Left kidney (tissue), 2 donors: ENCODE measurements around the gene CYP4F22. TPM values are rescaled to one million over a fixed set of nuclear protein-coding genes. Genes with fewer than 3 reads are reported as not detected.

ENCODE experiments used
- DNase-seq: peaks from one replicate; pipeline ENCODE4 v3.0.0-alpha.2; 2013
- polyA plus RNA-seq: library from polyadenylated mRNA; unstranded; fragments of 120-200 nt; gene quantifications from one replicate; pipeline ENCODE4 v1.2.1, GENCODE V29; 2013; ENCODE audit not compliant: insufficient read length

CYP4F22 gene
- polyA plus RNA-seq, 1 donor: 0.28 TPM

DNA sequence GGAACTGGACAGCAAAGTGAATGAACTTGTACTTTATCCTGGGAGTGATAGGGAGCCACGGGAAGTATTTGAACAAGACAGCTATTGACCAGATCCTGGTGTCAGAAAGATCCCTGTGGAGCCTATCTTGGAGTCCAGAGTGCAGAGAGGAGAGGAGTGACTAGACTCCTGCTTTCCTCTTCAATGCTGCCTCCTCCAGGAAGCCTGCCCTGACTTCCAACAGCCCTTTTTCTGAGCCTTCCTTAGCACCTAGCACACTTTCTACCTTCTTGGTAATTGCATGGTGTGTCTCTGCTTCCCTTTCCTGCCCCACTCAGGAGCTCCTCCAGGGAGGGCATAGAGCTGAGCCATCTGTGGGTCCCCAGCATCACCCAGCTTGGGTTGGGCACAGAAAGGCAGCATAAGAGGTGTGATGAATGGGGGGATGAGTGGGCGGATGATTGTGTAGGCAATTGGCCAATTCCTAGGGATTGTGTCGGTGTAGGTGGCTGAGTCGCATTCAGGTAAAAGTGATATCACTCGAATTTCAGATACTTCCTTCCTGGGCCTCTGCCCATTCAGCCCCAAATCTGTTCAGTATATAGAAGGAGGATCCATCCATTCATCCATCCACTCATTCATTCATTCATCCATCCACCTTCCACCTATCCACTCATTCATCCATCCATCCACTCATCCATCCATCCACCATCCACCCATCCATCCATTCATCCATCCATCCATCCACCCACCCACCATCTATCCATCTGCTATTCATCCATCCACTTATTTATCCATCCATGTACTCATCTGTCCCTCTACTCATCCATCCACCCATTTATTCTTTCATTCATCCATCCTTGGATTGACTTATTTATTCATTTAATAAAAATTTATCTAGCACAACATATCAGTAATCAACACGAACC is 26.9 kb downstream of the CYP4F22 start:
- DNase-seq: no peak

- no peak for DNase-seq
These were observed 28.0 kb downstream of the CYP4F22 start for GRCh38 chr19:15536350-15536749.

- DNase-seq: no peak
These were observed 30.4 kb downstream of the CYP4F22 start for GRCh38 chr19:15538774-15539173.

DNA sequence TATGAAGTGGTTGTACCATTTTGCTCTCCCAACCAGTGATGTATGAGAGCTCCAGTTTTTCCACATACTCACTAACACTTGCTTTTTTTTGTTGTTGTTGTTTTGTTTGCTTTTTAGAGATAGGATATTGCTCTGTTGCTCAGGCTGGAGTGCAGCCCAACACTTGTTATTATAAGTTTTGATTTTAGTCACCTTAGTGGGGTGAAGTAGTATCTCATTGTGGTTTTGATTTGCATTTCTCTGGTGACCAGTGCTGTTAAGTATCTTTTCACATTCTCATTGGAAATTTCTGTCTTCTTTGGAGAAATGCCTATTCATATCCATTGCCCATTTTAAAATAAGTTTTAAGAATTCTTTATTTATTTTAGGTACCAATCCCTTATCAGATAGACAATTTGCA is 31.3 kb downstream of the CYP4F22 start:
- no peak for DNase-seq

DNA sequence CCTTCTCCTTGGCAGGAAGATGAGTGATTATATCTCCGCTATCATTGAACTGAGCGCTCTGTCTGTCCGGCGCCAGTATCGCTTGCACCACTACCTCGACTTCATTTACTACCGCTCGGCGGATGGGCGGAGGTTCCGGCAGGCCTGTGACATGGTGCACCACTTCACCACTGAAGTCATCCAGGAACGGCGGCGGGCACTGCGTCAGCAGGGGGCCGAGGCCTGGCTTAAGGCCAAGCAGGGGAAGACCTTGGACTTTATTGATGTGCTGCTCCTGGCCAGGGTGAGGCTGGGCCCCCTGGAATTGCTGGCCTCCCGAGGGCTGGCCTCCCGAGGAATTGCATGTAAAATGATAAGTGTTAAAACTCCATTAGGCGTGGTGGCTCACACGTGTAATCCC is 32.1 kb downstream of the CYP4F22 start:
- DNase-seq: no peak

DNA sequence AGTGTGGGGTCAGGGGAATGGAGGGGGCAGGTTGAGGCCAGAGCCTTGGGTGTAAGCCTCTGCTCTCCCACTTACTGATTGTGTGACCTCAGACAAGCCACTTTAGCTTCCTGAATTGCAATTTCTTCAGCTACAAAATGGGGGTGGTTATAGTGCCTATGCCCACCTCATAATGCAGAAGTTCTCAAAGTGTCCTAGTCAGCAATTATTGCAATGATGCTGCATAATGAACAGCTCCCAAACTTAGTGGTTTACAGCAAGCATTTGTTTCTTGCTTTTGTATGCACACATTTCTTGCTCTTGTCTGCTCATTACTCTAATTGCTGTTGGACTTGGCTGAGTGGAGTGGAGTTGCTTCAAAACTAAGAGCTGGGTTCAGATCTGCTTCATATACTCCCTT is 36.0 kb downstream of the CYP4F22 start:
- DNase-seq: no peak

DNA sequence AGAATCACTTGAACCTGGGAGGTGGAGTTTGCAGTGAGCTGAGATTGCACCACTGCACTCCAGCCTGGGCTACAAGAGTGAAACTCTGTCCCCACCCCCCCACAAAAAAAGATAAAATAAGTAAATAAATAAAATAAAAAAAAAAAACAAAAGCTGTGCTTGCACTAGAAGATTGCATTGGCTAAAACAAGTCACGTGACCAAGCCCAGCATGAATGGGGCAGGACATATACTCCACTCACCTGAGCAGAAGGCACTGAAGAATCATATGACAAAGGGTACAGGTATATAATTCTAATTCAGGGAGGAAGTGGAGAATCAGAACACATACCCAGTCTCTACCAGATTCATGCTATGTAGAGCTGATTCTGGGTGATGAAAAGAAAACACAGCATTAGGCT is 36.6 kb downstream of the CYP4F22 start:
- no peak for DNase-seq

DNA sequence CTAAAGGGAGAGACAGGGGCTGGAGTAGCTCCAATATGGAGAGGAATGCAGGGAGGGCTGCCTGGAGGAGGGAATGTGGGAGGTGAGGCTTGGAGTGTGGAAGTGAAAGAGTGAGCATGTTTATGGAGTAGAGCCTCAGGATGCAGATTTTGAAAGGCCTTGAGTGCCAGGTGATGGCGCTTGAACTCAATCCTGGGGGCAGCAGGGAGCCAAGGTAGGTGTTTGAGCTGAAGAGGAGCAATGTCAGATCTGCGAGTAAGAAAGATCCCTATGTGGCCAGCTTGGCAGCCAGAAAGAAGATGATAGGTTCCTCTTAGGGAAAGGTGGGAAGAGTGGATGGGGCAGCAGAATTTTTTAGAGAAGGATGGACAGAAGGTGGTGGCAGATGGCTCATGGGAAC is 40.3 kb downstream of the CYP4F22 start:
- DNase-seq: no peak

GRCh38 chr19:15549581-15549980 is 41.3 kb downstream of the CYP4F22 start:
- no peak for DNase-seq

GRCh38 chr19:15550273-15550672 is 41.9 kb downstream of the CYP4F22 start:
- DNase-seq: no peak

DNA sequence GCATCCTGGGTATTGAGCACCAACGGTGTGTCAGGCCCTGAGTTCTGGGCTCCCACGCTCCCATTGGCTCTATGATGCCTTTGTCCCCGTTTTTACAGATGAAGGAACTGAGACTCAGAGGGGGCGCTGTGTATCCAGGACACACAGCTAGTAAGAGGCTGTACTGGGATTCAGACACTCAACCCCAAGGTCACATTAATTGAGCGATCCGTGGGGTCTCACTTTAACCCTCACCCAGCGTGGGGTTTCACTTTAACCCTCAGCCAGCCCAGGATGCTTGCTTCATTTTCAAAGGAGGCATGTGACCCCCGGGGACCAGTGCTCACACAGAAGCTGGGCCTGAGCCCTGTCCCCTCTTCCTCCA is 42.6 kb downstream of the CYP4F22 start:
- no peak for DNase-seq

- DNase-seq: no peak
These were observed 43.1 kb downstream of the CYP4F22 start for GRCh38 chr19:15551293-15552004.

- DNase-seq: no peak
These were observed 46.7 kb downstream of the CYP4F22 start for GRCh38 chr19:15555021-15555420.

- peak; percentile 87 for DNase-seq
These were observed 47.7 kb downstream of the CYP4F22 start for GRCh38 chr19:15555759-15556633.

GRCh38 chr19:15556634-15557181 is 48.4 kb downstream of the CYP4F22 start:
- DNase-seq: no peak

DNA sequence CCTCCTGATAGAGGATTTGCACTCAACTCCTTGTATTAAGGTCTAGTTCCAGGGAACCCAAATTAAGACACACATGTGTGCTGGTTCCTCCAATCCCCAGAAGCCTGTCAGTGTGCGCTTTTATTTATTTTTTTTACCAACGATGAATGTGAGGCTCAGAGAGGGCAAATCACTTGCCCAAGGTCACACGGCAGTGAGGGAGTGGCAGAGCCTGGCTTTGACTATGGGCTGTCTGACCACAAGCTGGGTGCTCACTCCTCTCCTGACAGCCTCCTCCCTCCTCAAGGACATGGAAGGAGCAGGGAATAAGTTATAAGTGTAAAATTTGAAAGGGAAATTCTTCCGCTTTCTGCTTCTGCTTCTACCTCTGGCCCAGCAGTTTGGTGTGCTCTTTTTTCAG is 48.9 kb downstream of the CYP4F22 start:
- DNase-seq: no peak

DNA sequence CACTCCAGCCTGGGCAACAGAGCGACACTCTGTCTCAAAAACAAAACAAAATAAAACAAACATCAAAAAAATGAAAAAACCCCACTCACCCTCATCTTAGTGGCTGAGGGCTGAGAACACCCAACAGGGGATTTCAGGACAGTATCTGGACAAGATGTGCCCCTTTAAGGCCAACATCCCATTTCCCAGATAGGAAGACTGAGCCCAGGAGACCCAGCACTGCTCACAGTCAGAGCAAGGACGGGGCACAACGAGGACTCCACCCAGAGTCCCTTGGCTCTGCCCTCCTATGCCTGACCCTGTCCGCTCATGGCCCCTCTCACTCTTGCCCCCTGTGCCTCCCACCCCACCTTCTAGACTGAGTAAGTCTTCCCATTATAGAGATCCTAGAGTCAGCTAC is 53.8 kb downstream of the CYP4F22 start:
- no peak for DNase-seq

DNA sequence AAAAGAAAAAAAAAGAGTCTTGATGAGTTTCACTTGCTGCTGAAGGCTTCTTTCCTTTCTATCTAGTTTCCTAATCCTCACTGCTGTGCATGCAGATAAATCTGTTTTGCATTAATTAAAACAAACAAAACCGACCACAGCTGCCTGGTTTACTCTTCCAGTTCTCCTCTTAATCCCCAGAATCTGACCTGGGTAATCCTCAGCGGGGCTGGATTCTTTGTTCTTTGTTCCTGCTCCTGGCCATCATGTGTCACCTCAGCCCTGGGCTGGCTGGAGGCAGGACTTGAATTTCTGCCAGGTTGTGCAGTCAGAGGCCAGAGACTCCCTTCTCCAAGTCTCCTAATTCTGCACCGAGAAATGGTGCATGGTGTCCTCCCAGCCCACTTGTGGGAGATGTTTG is 54.5 kb downstream of the CYP4F22 start:
- DNase-seq: no peak

- DNase-seq: no peak
These were observed 55.0 kb downstream of the CYP4F22 start for GRCh38 chr19:15563325-15563794.

GRCh38 chr19:15563931-15564330 is 55.6 kb downstream of the CYP4F22 start:
- DNase-seq: no peak

GRCh38 chr19:15564534-15565168 is 56.3 kb downstream of the CYP4F22 start:
- no peak for DNase-seq

DNA sequence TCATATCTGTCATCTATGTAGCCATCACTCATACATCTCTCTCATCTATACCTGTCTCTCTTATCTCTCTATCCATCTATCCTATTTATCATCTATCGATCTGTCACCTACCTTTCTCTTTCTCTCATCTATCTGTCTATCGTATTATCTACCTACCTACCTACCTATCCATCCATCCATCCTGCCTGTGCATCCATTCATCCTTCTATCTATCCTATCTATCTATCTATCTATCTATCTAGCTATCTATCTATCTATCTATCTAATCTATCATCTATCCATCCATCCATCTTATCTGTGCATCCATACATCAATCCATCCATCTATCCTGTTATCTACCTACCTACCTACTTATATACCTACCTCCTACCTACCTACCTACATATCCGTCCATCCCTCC is 62.1 kb downstream of the CYP4F22 start:
- no peak for DNase-seq
